PFSK-1 (cell line): Measurements from ENCODE around the gene DPH1. TPM values are rescaled to one million over a fixed set of nuclear protein-coding genes. Genes with fewer than 3 reads are reported as not detected.

Experiments used
- FOXP2 ChIP-seq: optimal IDR thresholded peaks from 2 replicates; pipeline ENCODE3; 2011; ENCODE audit warnings: borderline replicate concordance, control low read depth, inconsistent platforms; ENCODE audit not compliant: insufficient read depth; ENCODE audit errors: extremely low read length, extremely low read depth
- POLR2AphosphoS5 ChIP-seq: IDR thresholded peaks from 2 replicates; pipeline ENCODE4 v1.6.1; 2012; ENCODE audit warnings: low read depth, mild to moderate bottlenecking, control low read depth, low read length, moderate library complexity
- SIN3A ChIP-seq: IDR thresholded peaks from 2 replicates; pipeline ENCODE4 v1.6.1; 2012; ENCODE audit warnings: mild to moderate bottlenecking, low read length, moderate library complexity, borderline replicate concordance; ENCODE audit not compliant: insufficient read depth
- TAF1 ChIP-seq: IDR thresholded peaks from 2 replicates; pipeline ENCODE4 v1.6.1; 2012; ENCODE audit warnings: low read length, control low read depth, borderline replicate concordance; ENCODE audit not compliant: insufficient read depth
- polyA plus RNA-seq: library from polyadenylated mRNA; unstranded; fragments of >200 nt; gene quantifications from one replicate; pipeline ENCODE4 v1.2.1, GENCODE V29; 2012; ENCODE audit warnings: low read depth, missing spikeins; ENCODE audit not compliant: insufficient read length
- TF ChIP-seq, protein P1 (sequence below), 2 experiments: IDR thresholded peaks; 2 replicates each; pipeline versions ENCODE4 v1.6.1 to v1.8.0; 2011 to 2012; ENCODE audit warnings: low read depth in 2 of 2, low read length in 2 of 2, control low read depth in 1 of 2, inconsistent platforms in 1 of 2, mild to moderate bottlenecking in 1 of 2, moderate library complexity in 1 of 2; ENCODE audit not compliant: insufficient read depth in 1 of 2

The DPH1 gene
- 92.9 TPM for polyA plus RNA-seq

- TF ChIP-seq TAF1 (0 out of 2 replicates have a peak, but pooled peaks have one; percentile 54), FOXP2 (peak; percentile 53), POLR2AphosphoS5 (peak; percentile 47; the same call in 1 of the 2 replicates), SIN3A (peak; percentile 99)
- TF ChIP-seq, protein P1, sequence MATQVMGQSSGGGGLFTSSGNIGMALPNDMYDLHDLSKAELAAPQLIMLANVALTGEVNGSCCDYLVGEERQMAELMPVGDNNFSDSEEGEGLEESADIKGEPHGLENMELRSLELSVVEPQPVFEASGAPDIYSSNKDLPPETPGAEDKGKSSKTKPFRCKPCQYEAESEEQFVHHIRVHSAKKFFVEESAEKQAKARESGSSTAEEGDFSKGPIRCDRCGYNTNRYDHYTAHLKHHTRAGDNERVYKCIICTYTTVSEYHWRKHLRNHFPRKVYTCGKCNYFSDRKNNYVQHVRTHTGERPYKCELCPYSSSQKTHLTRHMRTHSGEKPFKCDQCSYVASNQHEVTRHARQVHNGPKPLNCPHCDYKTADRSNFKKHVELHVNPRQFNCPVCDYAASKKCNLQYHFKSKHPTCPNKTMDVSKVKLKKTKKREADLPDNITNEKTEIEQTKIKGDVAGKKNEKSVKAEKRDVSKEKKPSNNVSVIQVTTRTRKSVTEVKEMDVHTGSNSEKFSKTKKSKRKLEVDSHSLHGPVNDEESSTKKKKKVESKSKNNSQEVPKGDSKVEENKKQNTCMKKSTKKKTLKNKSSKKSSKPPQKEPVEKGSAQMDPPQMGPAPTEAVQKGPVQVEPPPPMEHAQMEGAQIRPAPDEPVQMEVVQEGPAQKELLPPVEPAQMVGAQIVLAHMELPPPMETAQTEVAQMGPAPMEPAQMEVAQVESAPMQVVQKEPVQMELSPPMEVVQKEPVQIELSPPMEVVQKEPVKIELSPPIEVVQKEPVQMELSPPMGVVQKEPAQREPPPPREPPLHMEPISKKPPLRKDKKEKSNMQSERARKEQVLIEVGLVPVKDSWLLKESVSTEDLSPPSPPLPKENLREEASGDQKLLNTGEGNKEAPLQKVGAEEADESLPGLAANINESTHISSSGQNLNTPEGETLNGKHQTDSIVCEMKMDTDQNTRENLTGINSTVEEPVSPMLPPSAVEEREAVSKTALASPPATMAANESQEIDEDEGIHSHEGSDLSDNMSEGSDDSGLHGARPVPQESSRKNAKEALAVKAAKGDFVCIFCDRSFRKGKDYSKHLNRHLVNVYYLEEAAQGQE (IDR thresholded peaks at IDR 0.05; ENCODE audit: insufficient read depth in 1 of 2, low read depth in 2 of 2, low read length in 2 of 2) = no peak
Measured at GRCh38 chr17:2029911-2030778, at the start of gene DPH1. Gene DPH1, plus strand, starts transcription at chr17:2030153. Its CDS starts 17 bp downstream, at chr17:2030170.

DNA sequence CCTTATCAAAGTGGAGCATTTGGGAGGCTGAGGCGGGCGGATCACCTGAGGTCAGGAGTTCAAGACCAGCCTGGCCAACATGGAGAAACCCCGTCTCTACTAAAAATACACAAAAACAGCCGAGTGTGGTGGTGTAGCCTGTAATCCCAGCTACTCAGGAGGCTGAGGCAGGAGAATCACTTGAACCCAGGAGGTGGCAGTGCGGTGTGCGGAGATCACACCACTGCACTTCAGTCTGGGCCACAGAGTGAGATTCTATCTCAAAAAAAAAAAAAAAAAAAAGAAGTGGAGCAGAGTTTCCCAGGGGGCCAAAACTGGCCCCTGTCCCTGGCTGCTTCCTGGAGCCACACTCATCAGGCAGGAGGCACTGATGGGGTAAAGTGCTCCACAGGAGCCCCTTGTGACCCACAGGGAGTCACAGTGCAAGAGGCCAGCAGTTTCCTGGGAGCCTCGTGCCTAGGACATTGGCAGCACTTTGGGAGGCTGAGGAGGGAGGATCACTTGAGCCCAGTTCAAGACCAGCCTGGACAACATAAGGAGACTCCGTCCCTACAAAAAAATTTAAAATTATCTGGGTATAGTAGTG lies 49.2 kb upstream of the DPH1 start:
- TF ChIP-seq, protein P1 (IDR thresholded peaks at IDR 0.05; ENCODE audit: insufficient read depth in 1 of 2, low read depth in 2 of 2, low read length in 2 of 2) = no peak
- no peak for TF ChIP-seq SIN3A
- TF ChIP-seq POLR2AphosphoS5 = no peak
- no peak for TF ChIP-seq TAF1
- TF ChIP-seq FOXP2 = no peak

DNA sequence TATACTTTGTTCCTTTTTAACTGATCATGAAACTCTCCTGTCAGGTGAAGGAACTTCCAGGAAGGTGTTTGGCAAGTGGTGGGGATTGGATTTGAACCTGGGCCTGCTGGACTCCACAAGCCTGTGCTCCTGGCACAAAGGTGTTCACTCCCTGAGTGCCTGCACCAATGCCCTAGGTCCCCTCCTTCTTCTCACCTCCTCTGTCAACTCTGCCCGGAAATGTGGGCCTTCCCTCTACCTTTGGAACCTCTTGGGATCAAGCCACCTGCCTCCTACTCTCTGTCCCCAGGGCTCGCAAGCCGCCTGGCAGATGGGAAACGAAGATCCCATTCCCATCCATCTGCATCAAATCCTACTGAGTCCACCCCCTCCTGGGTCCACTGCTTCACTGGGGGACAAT lies 44.9 kb upstream of the DPH1 start:
- TF ChIP-seq, protein P1 (IDR thresholded peaks at IDR 0.05; ENCODE audit: insufficient read depth in 1 of 2, low read depth in 2 of 2, low read length in 2 of 2) = no peak
- TF ChIP-seq SIN3A (no peak), POLR2AphosphoS5 (no peak), TAF1 (no peak), FOXP2 (no peak)

- TF ChIP-seq SIN3A = no peak
- TF ChIP-seq FOXP2 = no peak
- no peak for TF ChIP-seq TAF1
- no peak for TF ChIP-seq POLR2AphosphoS5
- TF ChIP-seq, protein P1 (IDR thresholded peaks at IDR 0.05; ENCODE audit: insufficient read depth in 1 of 2, low read depth in 2 of 2, low read length in 2 of 2) = no peak
Measured at GRCh38 chr17:1985686-1986085, 44.3 kb upstream of the DPH1 start.
